Endothelial cell of umbilical vein (primary cell): ENCODE results near the gene PCNT. TPM values are rescaled to one million over a fixed set of nuclear protein-coding genes. Genes with fewer than 3 reads are reported as not detected.

ENCODE experiments used
- BruUV-seq: library from RNA; stranded (reverse); fragments of 400-500 nt; replicated peaks from 2 replicates; lab custom pipeline; 2021; lab: Mats Ljungman, UMichigan
- CTCF ChIA-PET: fragments of 300-600, 350-600 bp; sonication (Branson Sonifier 250); formaldehyde crosslinking; loops from one replicate; lab custom pipeline; 2021; ENCODE audit warnings: antibody characterized with exemption, inconsistent platforms; lab: Charles Lee
- POLR2A ChIA-PET: fragments of 300-600, 350-600 bp; sonication (Branson Sonifier 250); formaldehyde crosslinking; loops from one replicate; lab custom pipeline; 2021; ENCODE audit warnings: antibody characterized with exemption, inconsistent platforms; lab: Charles Lee
- DNase-seq: peaks from one replicate; pipeline ENCODE4 v3.0.0-alpha.2; 2011; ENCODE audit warnings: low read depth, low spot score
- FAIRE-seq: peaks from 2 replicates; lab custom pipeline; 2011; peaks lifted over from hg19 to GRCh38; lab: Jason Lieb, UNC
- H2AFZ ChIP-seq: 2 replicates; pipeline ENCODE4 v1.6.0; 2012; ENCODE audit warnings: low read depth, low read length, control low read depth, inconsistent platforms
- H3K27ac ChIP-seq: 2 replicates; pipeline ENCODE4 v1.5.1; 2011; ENCODE audit warnings: low read depth, mild to moderate bottlenecking, control low read depth, low read length, moderate library complexity; ENCODE audit not compliant: insufficient read depth
- H3K27me3 ChIP-seq, 2 experiments: 2 replicates each; pipeline versions ENCODE4 v1.6.0 to v1.6.1; 2011; ENCODE audit warnings: low read length in 2 of 2, mixed read lengths in 1 of 2; ENCODE audit not compliant: control insufficient read depth in 2 of 2, insufficient read depth in 2 of 2
- H3K36me3 ChIP-seq, 2 experiments: 2 replicates in 1 of 2; 3 replicates in 1 of 2; pipeline ENCODE4 v1.5.1; 2011; ENCODE audit warnings: low read length in 2 of 2, mild to moderate bottlenecking in 1 of 2, moderate library complexity in 1 of 2; ENCODE audit not compliant: control insufficient read depth in 2 of 2, insufficient read depth in 2 of 2; ENCODE audit errors: extremely low read depth in 1 of 2
- H3K4me1 ChIP-seq: 3 replicates; pipeline ENCODE4 v1.5.1; 2011; ENCODE audit warnings: mild to moderate bottlenecking, low read length; ENCODE audit not compliant: control insufficient read depth, insufficient read depth; ENCODE audit errors: extremely low read depth
- H3K4me2 ChIP-seq: 2 replicates; pipeline ENCODE4 v1.6.1; 2011; ENCODE audit warnings: low read length, control low read depth, mixed read lengths; ENCODE audit not compliant: insufficient read depth
- H3K4me3 ChIP-seq, 3 experiments: fragments of 200-600 bp in 1 of 3; sonication (generic), shearing (Covaris generic) in 1 of 3; replicated peaks in 1 of 3; 2 replicates each; pipeline ENCODE4 v1.5.1; 2011 to 2016; ENCODE audit warnings: control low read depth in 3 of 3, low read length in 3 of 3, mild to moderate bottlenecking in 2 of 3, inconsistent platforms in 1 of 3, low read depth in 1 of 3, moderate library complexity in 1 of 3; ENCODE audit not compliant: insufficient read depth in 1 of 3
- H3K79me2 ChIP-seq: 2 replicates; pipeline ENCODE4 v1.6.0; 2012; ENCODE audit warnings: low read length, inconsistent platforms; ENCODE audit not compliant: control insufficient read depth, insufficient read depth
- H3K9ac ChIP-seq: replicated peaks from 2 replicates; pipeline ENCODE3; 2011; ENCODE audit warnings: low read length, control low read depth; ENCODE audit not compliant: insufficient read depth; ENCODE audit errors: extremely low read depth
- H3K9me1 ChIP-seq: replicated peaks from 3 replicates; pipeline ENCODE4 v1.6.0; 2011; ENCODE audit warnings: mild to moderate bottlenecking, low read length; ENCODE audit not compliant: control insufficient read depth, insufficient read depth; ENCODE audit errors: extremely low read depth
- H3K9me3 ChIP-seq: replicated peaks from 2 replicates; pipeline ENCODE4 v1.5.1; 2012; ENCODE audit warnings: low read length, inconsistent platforms; ENCODE audit not compliant: control insufficient read depth, insufficient read depth
- H4K20me1 ChIP-seq: replicated peaks from 2 replicates; pipeline ENCODE3; 2011; ENCODE audit warnings: mild to moderate bottlenecking, low read length; ENCODE audit not compliant: control insufficient read depth, insufficient read depth; ENCODE audit errors: extremely low read depth
- EZH2 ChIP-seq: IDR thresholded peaks from 2 replicates; pipeline ENCODE4 v1.6.1; 2012; ENCODE audit warnings: borderline replicate concordance, low read depth, mild to moderate bottlenecking, moderate library complexity, low read length, inconsistent platforms; ENCODE audit not compliant: severe bottlenecking
- JUN ChIP-seq: IDR thresholded peaks from 2 replicates; pipeline ENCODE4 v1.6.1; 2011; ENCODE audit warnings: borderline replicate concordance, low read depth; ENCODE audit not compliant: insufficient read length, insufficient read depth
- MAX ChIP-seq: IDR thresholded peaks from 2 replicates; pipeline ENCODE4 v1.6.1; 2011; ENCODE audit not compliant: insufficient read depth, insufficient read length
- MYC ChIP-seq: IDR thresholded peaks from one replicate; pipeline ENCODE4 v1.6.1; 2011; ENCODE audit warnings: mild to moderate bottlenecking, low read depth, low read length
- POLR2AphosphoS5 ChIP-seq: IDR thresholded peaks from 2 replicates; pipeline ENCODE4 v1.6.1; 2012; ENCODE audit warnings: low read depth, mild to moderate bottlenecking, control low read depth, low read length, moderate library complexity; ENCODE audit not compliant: insufficient read depth
- dilution Hi-C: fragments of 300-500 bp; cut with MboI; formaldehyde crosslinking; loops from one replicate; pipeline ENCODE4 v1.15.0; 2019; ENCODE audit warnings: low sequenced_read_pairs; ENCODE audit not compliant: extremely low pct_ligation_motif_present
- intact Hi-C: fragments of 100-400 bp; cut with micrococcal nuclease; formaldehyde crosslinking; loops from one replicate; pipeline ENCODE4 v1.10.0; 2022
- polyA plus RNA-seq, 4 experiments: library from polyadenylated mRNA; depleted of rRNA in 3 of 4; stranded (reverse) in 3 of 4; unstranded in 1 of 4; fragments of >200 nt; gene quantifications; 2 replicates each; pipeline versions ENCODE4 v1.2.1 to v1.2.3, GENCODE V29; 2011 to 2012; ENCODE audit warnings: missing spikeins in 1 of 4
- total RNA-seq: library from RNA; stranded (reverse); gene quantifications from 2 replicates; pipeline ENCODE4 v1.2.3, GENCODE V29; 2021

Gene PCNT
- total and polyA plus RNA-seq, 2 donors (not counting 3 experiments of a cell fraction or from before 2014, with no cell fraction given): 9.6 to 49.5 TPM

GRCh38 chr21:46477765-46478164, 153.8 kb downstream of the PCNT start:
- intact Hi-C loops: no loop called here
- no peak for TF ChIP-seq MAX
- TF ChIP-seq EZH2: no peak
- TF ChIP-seq POLR2AphosphoS5: no peak
- POLR2A ChIA-PET: no interaction called here
- CTCF ChIA-PET: interaction anchor here (2.0 kb wide), 1 partner anchor 15 kb away, joined by 5 read pairs; no protein-coding TSS in a partner anchor
- H4K20me1 ChIP-seq: peaks cover 9% of the 10 kb centered on the region
- peaks cover 0 to 2% of the 10 kb centered on the region in 2 experiments for H3K36me3 ChIP-seq
- no peaks in the 10 kb centered on the region for H3K4me1 ChIP-seq
- H3K9me3 ChIP-seq: no peaks in the 10 kb centered on the region
- H3K27ac ChIP-seq: no peak overlapping the region
- H3K4me2 ChIP-seq: no peak overlapping the region
- H2AFZ ChIP-seq: no peak overlapping the region
- no peaks in the 10 kb centered on the region for H3K9me1 ChIP-seq
- H3K79me2 ChIP-seq: peaks cover 59% of the 10 kb centered on the region
- no peaks in the 10 kb centered on the region for H3K27me3 ChIP-seq
- dilution Hi-C loops: no loop called here
- DNase-seq: no peak
- no peak overlapping the region for H3K4me3 ChIP-seq
- BruUV-seq: no TSS peak
- no peak for FAIRE-seq
- H3K9ac ChIP-seq: no peak overlapping the region

DNA sequence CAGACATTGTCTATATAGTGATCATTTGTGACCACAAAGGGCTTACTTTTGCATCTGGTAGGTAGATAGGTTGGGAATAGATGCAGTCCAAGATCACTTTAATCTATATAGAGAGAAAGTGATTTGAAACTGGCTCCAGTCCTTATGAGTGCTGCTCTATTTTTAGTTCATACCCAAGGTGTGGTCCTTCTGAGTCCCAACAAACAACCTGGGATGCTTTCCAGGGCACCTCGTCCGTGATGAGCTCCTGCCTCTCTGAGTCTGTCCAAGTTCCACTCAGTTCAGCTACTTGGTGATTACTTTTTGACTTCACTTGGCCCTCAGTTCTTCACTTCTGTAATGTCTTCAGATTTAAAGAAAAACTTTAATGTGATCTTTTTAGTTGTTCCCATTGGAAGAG, 155.0 kb downstream of the PCNT start:
- no TSS peak for BruUV-seq
- ChIA-PET CTCF (no interaction called here), POLR2A (no interaction called here)
- Histone ChIP-seq H3K4me3 (no peak overlapping the region), H2AFZ (no peak overlapping the region), H3K27me3 (no peaks in the 10 kb centered on the region), H3K9ac (no peak overlapping the region), H3K4me2 (no peak overlapping the region), H3K27ac (no peak overlapping the region), H3K9me3 (no peaks in the 10 kb centered on the region), H4K20me1 (peaks cover 9% of the 10 kb centered on the region), H3K4me1 (no peaks in the 10 kb centered on the region), H3K9me1 (no peaks in the 10 kb centered on the region), H3K79me2 (peaks cover 64% of the 10 kb centered on the region), H3K36me3 (peaks cover 0 to 2% of the 10 kb centered on the region in 2 experiments)
- intact Hi-C loops (no loop called here), dilution Hi-C loops (no loop called here)
- no peak for DNase-seq
- TF ChIP-seq MAX: no peak
- no peak for TF ChIP-seq POLR2AphosphoS5
- no peak for TF ChIP-seq MYC
- no peak for TF ChIP-seq JUN
- TF ChIP-seq EZH2: no peak
- FAIRE-seq: no peak
